Activated naive CD8-positive, alpha-beta T cell treated with anti-CD3 and anti-CD28 coated beads, Interleukin-2, amount 50 U/mL, for 16 hours (primary cell): Measurements from ENCODE around the gene CPA4.
"Not testable (repeated sequence)": the region's sequence is repeated elsewhere in the genome, so short reads cannot be mapped to it uniquely, and the experiment has no call there.

Experiments
- DNase-seq: peaks from one replicate; pipeline ENCODE4 v3.0.0-alpha.2; 2020; ENCODE audit warnings: low read depth, low spot score

Gene CPA4

GRCh38 chr7:130301501-130302020 lies 8.6 kb downstream of the CPA4 start:
- no peak for DNase-seq

- no peak for DNase-seq
Observed at GRCh38 chr7:130302649-130303048, 9.7 kb downstream of the CPA4 start.

GRCh38 chr7:130303127-130303526 lies 10.2 kb downstream of the CPA4 start:
- DNase-seq: no peak

GRCh38 chr7:130303551-130303950 lies 10.6 kb downstream of the CPA4 start:
- DNase-seq: no peak

GRCh38 chr7:130303982-130304381 lies 11.0 kb downstream of the CPA4 start:
- no peak for DNase-seq

- DNase-seq: no peak
Observed at GRCh38 chr7:130304878-130305277, 11.9 kb downstream of the CPA4 start.

GRCh38 chr7:130305433-130306042 lies 12.6 kb downstream of the CPA4 start:
- DNase-seq: no peak

GRCh38 chr7:130309986-130310385 lies 17.0 kb downstream of the CPA4 start:
- DNase-seq: no peak

GRCh38 chr7:130314305-130314704 lies 21.3 kb downstream of the CPA4 start:
- DNase-seq: no peak

- DNase-seq: no peak
Observed at GRCh38 chr7:130319541-130319940, 26.6 kb downstream of the CPA4 start.

GRCh38 chr7:130321542-130322229 lies 28.7 kb downstream of the CPA4 start:
- not testable (repeated sequence) for DNase-seq

- no peak for DNase-seq
Observed at GRCh38 chr7:130322615-130323014, 29.7 kb downstream of the CPA4 start.

- no peak for DNase-seq
Observed at GRCh38 chr7:130324306-130324943, 31.5 kb downstream of the CPA4 start.

GRCh38 chr7:130329681-130330080 lies 36.7 kb downstream of the CPA4 start:
- DNase-seq: no peak

- no peak for DNase-seq
Observed at GRCh38 chr7:130332259-130333053, 39.5 kb downstream of the CPA4 start.

GRCh38 chr7:130333832-130334231 lies 40.9 kb downstream of the CPA4 start:
- no peak for DNase-seq

GRCh38 chr7:130334274-130334673 lies 41.3 kb downstream of the CPA4 start:
- DNase-seq: no peak

GRCh38 chr7:130337410-130337971 lies 44.5 kb downstream of the CPA4 start:
- DNase-seq: no peak

- no peak for DNase-seq
Observed at GRCh38 chr7:130338233-130338632, 45.3 kb downstream of the CPA4 start.

- DNase-seq: no peak
Observed at GRCh38 chr7:130341882-130342281, 48.9 kb downstream of the CPA4 start.

GRCh38 chr7:130342701-130343380 lies 49.9 kb downstream of the CPA4 start:
- DNase-seq: no peak
